HepG2 (cell line): ENCODE results near the gene KLF15. TPM values are rescaled to one million over a fixed set of nuclear protein-coding genes. Genes with fewer than 3 reads are reported as not detected.

Experiments
- ATAC-seq: fragments of 200-7000 bp; cut with Tn5 transposase; 3 replicates; pipeline ENCODE4 v1.9.1; 2020; ENCODE audit warnings: mild to moderate bottlenecking, moderate library complexity
- BruUV-seq: library from RNA; stranded (reverse); fragments of 400-500 nt; replicated peaks from 2 replicates; lab custom pipeline; 2021; lab: Mats Ljungman, UMichigan
- CTCF ChIA-PET: fragments of 300-600 bp; formaldehyde crosslinking; extraction: SDS; loops from one replicate; lab custom pipeline; 2021; ENCODE audit warnings: low total read pairs, inconsistent platforms, low intra/inter-chr PET ratio; lab: Yijun Ruan, JAX
- POLR2A ChIA-PET: fragments of 350-600 bp; sonication (Branson Sonifier 250); formaldehyde crosslinking; loops from one replicate; lab custom pipeline; 2020; ENCODE audit warnings: antibody characterized with exemption, inconsistent platforms; lab: Yijun Ruan, JAX
- DNase-seq: peaks from one replicate; pipeline ENCODE4 v3.0.0-alpha.2; 2015; ENCODE audit warnings: low spot score
- FAIRE-seq: peaks from 3 replicates; lab custom pipeline; 2011; peaks lifted over from hg19 to GRCh38; lab: Jason Lieb, UNC
- H2AFZ ChIP-seq: one replicate; pipeline ENCODE4 v1.6.1; 2011; ENCODE audit warnings: low read length, inconsistent platforms
- H3K27ac ChIP-seq: fragments of 300-600 bp; 3 replicates; pipeline ENCODE4 v1.8.0; 2011; ENCODE audit warnings: mixed run types, mild to moderate bottlenecking, mixed read lengths, low read length, inconsistent platforms; ENCODE audit not compliant: insufficient read depth; ENCODE audit errors: extremely low read length
- H3K27me3 ChIP-seq, 2 experiments: fragments of 200-600 bp in 1 of 2; 2 replicates in 1 of 2; 3 replicates in 1 of 2; pipeline versions ENCODE4 v1.6.0 to v1.8.0; 2011; ENCODE audit warnings: low read length in 2 of 2, mild to moderate bottlenecking in 2 of 2, moderate library complexity in 2 of 2, inconsistent platforms in 1 of 2; ENCODE audit not compliant: insufficient read depth in 2 of 2, control insufficient read depth in 1 of 2
- H3K36me3 ChIP-seq, 2 experiments: fragments of 200-600 bp in 1 of 2; replicated peaks in 1 of 2; 2 replicates in 1 of 2; 3 replicates in 1 of 2; pipeline versions ENCODE4 v1.5.1 to v1.8.0; 2011; ENCODE audit warnings: low read length in 2 of 2, inconsistent platforms in 1 of 2; ENCODE audit not compliant: insufficient read depth in 2 of 2, control insufficient read depth in 1 of 2
- H3K4me1 ChIP-seq: 2 replicates; pipeline ENCODE4 v1.5.1; 2012; ENCODE audit warnings: low read length, inconsistent platforms; ENCODE audit not compliant: insufficient read depth
- H3K4me2 ChIP-seq: 2 replicates; pipeline ENCODE4 v1.6.0; 2011; ENCODE audit warnings: low read depth, low read length, inconsistent platforms
- H3K4me3 ChIP-seq, 3 experiments: fragments of 200-600 bp in 1 of 3; sonication (generic), shearing (Covaris generic) in 1 of 3; replicated peaks in 1 of 3; 2 replicates each; pipeline ENCODE4 v1.5.1; 2011 to 2016; ENCODE audit warnings: low read length in 3 of 3, inconsistent platforms in 2 of 3, low read depth in 2 of 3, mild to moderate bottlenecking in 2 of 3, control low read depth in 1 of 3, mixed read lengths in 1 of 3; ENCODE audit not compliant: insufficient read depth in 1 of 3
- H3K79me2 ChIP-seq: one replicate; pipeline ENCODE4 v1.6.1; 2011; ENCODE audit warnings: low read length, inconsistent platforms; ENCODE audit not compliant: insufficient read depth
- H3K9ac ChIP-seq: 2 replicates; pipeline ENCODE4 v1.6.0; 2011; ENCODE audit warnings: mild to moderate bottlenecking, low read depth, low read length, inconsistent platforms; ENCODE audit not compliant: insufficient read depth
- H3K9me3 ChIP-seq: 2 replicates; pipeline ENCODE4 v1.5.1; 2012; ENCODE audit warnings: mild to moderate bottlenecking, low read length
- H4K20me1 ChIP-seq: 2 replicates; pipeline ENCODE4 v1.6.0; 2011; ENCODE audit warnings: inconsistent platforms, mild to moderate bottlenecking, low read length, moderate library complexity; ENCODE audit not compliant: insufficient read depth
- GPN1 ChIP-seq: sonication (generic); formaldehyde crosslinking; IDR thresholded peaks from 2 replicates; pipeline ENCODE4 v1.5.1; 2020; ENCODE audit warnings: missing genetic modification reagents, borderline replicate concordance
- HNRNPLL ChIP-seq: fragments of 200-400 bp; formaldehyde crosslinking; IDR thresholded peaks from 2 replicates; pipeline ENCODE4 v1.6.1; 2017; ENCODE audit warnings: mild to moderate bottlenecking, low read depth, low read length; ENCODE audit not compliant: poor library complexity, severe bottlenecking
- LBX2 ChIP-seq: sonication (generic); formaldehyde crosslinking; IDR thresholded peaks from 2 replicates; pipeline ENCODE4 v1.5.0; 2020; ENCODE audit warnings: missing genetic modification reagents, mild to moderate bottlenecking, borderline replicate concordance
- MAFK ChIP-seq, 2 experiments: IDR thresholded peaks in 1 of 2; conservative IDR thresholded peaks in 1 of 2; 2 replicates each; pipeline ENCODE4 v1.6.1; 2011; ENCODE audit warnings: improper control_type of control experiment in 2 of 2, low read length in 2 of 2
- NKX3-1 ChIP-seq: sonication (generic); formaldehyde crosslinking; IDR thresholded peaks from 2 replicates; pipeline ENCODE4 v1.5.0; 2020; ENCODE audit warnings: missing genetic modification reagents
- TEAD3 ChIP-seq: optimal IDR thresholded peaks from 2 replicates; pipeline ENCODE3; 2016; ENCODE audit warnings: borderline replicate concordance
- ZFY ChIP-seq: sonication (generic); formaldehyde crosslinking; IDR thresholded peaks from 2 replicates; pipeline ENCODE4 v1.4.0; 2020; ENCODE audit warnings: missing genetic modification reagents
- ZNF180 ChIP-seq: sonication (generic); formaldehyde crosslinking; IDR thresholded peaks from 2 replicates; pipeline ENCODE4 v1.4.0; 2020; ENCODE audit warnings: low read depth, missing genetic modification reagents, borderline replicate concordance
- ZNF570 ChIP-seq: sonication (generic); formaldehyde crosslinking; IDR thresholded peaks from 2 replicates; pipeline ENCODE4 v1.4.0; 2020; ENCODE audit warnings: mild to moderate bottlenecking, missing genetic modification reagents, borderline replicate concordance
- ZNF652 ChIP-seq: IDR thresholded peaks from 2 replicates; pipeline ENCODE4 v1.6.1; 2016; ENCODE audit warnings: low read depth, borderline replicate concordance
- ZNF772 ChIP-seq: sonication (generic); formaldehyde crosslinking; IDR thresholded peaks from 2 replicates; pipeline ENCODE4 v1.5.0; 2020; ENCODE audit warnings: mild to moderate bottlenecking, missing genetic modification reagents
- WGBS: methylation state at CpG from one replicate; pipeline ENCODE4 v1.1.6; 2017; ENCODE audit warnings: low lambda C conversion rate; 5-methylcytosine and 5-hydroxymethylcytosine counted together
- in situ Hi-C: cut with HindIII; loops from 2 replicates; pipeline ENCODE4 v1.10.0; 2017; ENCODE audit warnings: low pct_unique_long_range_greater_than_20kb; ENCODE audit not compliant: extremely low pct_ligation_motif_present
- intact Hi-C: fragments of 100-400 bp; cut with micrococcal nuclease; formaldehyde crosslinking; loops from one replicate; pipeline ENCODE4 v1.10.0; 2022; ENCODE audit not compliant: unreplicated experiment
- polyA plus RNA-seq, 8 experiments: library from polyadenylated mRNA; depleted of rRNA in 3 of 8; stranded (reverse) in 7 of 8; unstranded in 1 of 8; fragments of >200 nt; fragmentation: Illumina TruSeq in 4 of 8; extraction: Trizol in 4 of 8; gene quantifications; 2 replicates each; pipeline versions ENCODE4 v1.2.1 to v1.2.3, GENCODE V29; 2011 to 2016; ENCODE audit warnings: low read depth in 4 of 8, missing spikeins in 1 of 8, mixed read lengths in 1 of 8; ENCODE audit not compliant: insufficient read depth in 1 of 8
- total RNA-seq, 5 experiments: library from RNA; depleted of rRNA; stranded (reverse); fragments of >200 nt; fragmentation: Illumina TruSeq; extraction: Trizol; gene quantifications; 2 replicates each; pipeline ENCODE4 v1.2.3, GENCODE V29; 2016; ENCODE audit warnings: low read depth in 1 of 5
- TF ChIP-seq, protein P1 (sequence below): sonication (generic); formaldehyde crosslinking; IDR thresholded peaks from 2 replicates; pipeline ENCODE4 v1.5.0; 2020; ENCODE audit warnings: mild to moderate bottlenecking, missing genetic modification reagents, moderate library complexity
- TF ChIP-seq, protein P2 (sequence below): sonication (generic); formaldehyde crosslinking; IDR thresholded peaks from one replicate; pipeline ENCODE4 v1.5.1; 2020; ENCODE audit warnings: mild to moderate bottlenecking, missing genetic modification reagents; ENCODE audit errors: not compliant biosample characterization
- TF ChIP-seq, protein P3 (sequence below): sonication (generic); formaldehyde crosslinking; IDR thresholded peaks from 2 replicates; pipeline ENCODE4 v1.8.0; 2022; ENCODE audit warnings: mild to moderate bottlenecking, missing genetic modification reagents, moderate library complexity

KLF15 gene
- total and polyA plus RNA-seq, 2 of the 13 experiments (the other 11 are each of a cell fraction or from before 2014, with no cell fraction given) = 7.1 to 7.8 TPM

- Histone ChIP-seq H3K79me2 (no peaks in the 10 kb centered on the region), H3K27ac (no peak overlapping the region), H3K9me3 (no peaks in the 10 kb centered on the region), H3K4me2 (no peak overlapping the region), H3K9ac (no peak overlapping the region), H3K4me1 (no peaks in the 10 kb centered on the region), H3K27me3 (peaks cover 0 to 3% of the 10 kb centered on the region in 2 experiments; a peak in 2 of 5 replicates), H3K36me3 (no peaks in the 10 kb centered on the region), H3K4me3 (no peak overlapping the region), H2AFZ (no peak overlapping the region), H4K20me1 (no peaks in the 10 kb centered on the region)
- ChIA-PET CTCF (no interaction called here), POLR2A (no interaction called here)
- FAIRE-seq (no peak), DNase-seq (no peak), ATAC-seq (no peak)
- TF ChIP-seq ZNF652 (CRISPR knock-in tag) (no peak), ZNF772 (CRISPR knock-in tag) (no peak), MAFK (conservative IDR thresholded peaks at IDR 0.05 in 1 of 2, IDR thresholded peaks at IDR 0.05 in 1 of 2; ENCODE audit: low read length in 2 of 2) (no peak), ZNF570 (no peak), HNRNPLL (no peak), NKX3-1 (CRISPR knock-in tag) (no peak), TEAD3 (no peak), ZNF180 (CRISPR knock-in tag) (no peak), LBX2 (no peak), GPN1 (no peak), ZFY (no peak)
- TF ChIP-seq, protein P1, sequence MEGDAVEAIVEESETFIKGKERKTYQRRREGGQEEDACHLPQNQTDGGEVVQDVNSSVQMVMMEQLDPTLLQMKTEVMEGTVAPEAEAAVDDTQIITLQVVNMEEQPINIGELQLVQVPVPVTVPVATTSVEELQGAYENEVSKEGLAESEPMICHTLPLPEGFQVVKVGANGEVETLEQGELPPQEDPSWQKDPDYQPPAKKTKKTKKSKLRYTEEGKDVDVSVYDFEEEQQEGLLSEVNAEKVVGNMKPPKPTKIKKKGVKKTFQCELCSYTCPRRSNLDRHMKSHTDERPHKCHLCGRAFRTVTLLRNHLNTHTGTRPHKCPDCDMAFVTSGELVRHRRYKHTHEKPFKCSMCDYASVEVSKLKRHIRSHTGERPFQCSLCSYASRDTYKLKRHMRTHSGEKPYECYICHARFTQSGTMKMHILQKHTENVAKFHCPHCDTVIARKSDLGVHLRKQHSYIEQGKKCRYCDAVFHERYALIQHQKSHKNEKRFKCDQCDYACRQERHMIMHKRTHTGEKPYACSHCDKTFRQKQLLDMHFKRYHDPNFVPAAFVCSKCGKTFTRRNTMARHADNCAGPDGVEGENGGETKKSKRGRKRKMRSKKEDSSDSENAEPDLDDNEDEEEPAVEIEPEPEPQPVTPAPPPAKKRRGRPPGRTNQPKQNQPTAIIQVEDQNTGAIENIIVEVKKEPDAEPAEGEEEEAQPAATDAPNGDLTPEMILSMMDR = no peak
- TF ChIP-seq, protein P2, sequence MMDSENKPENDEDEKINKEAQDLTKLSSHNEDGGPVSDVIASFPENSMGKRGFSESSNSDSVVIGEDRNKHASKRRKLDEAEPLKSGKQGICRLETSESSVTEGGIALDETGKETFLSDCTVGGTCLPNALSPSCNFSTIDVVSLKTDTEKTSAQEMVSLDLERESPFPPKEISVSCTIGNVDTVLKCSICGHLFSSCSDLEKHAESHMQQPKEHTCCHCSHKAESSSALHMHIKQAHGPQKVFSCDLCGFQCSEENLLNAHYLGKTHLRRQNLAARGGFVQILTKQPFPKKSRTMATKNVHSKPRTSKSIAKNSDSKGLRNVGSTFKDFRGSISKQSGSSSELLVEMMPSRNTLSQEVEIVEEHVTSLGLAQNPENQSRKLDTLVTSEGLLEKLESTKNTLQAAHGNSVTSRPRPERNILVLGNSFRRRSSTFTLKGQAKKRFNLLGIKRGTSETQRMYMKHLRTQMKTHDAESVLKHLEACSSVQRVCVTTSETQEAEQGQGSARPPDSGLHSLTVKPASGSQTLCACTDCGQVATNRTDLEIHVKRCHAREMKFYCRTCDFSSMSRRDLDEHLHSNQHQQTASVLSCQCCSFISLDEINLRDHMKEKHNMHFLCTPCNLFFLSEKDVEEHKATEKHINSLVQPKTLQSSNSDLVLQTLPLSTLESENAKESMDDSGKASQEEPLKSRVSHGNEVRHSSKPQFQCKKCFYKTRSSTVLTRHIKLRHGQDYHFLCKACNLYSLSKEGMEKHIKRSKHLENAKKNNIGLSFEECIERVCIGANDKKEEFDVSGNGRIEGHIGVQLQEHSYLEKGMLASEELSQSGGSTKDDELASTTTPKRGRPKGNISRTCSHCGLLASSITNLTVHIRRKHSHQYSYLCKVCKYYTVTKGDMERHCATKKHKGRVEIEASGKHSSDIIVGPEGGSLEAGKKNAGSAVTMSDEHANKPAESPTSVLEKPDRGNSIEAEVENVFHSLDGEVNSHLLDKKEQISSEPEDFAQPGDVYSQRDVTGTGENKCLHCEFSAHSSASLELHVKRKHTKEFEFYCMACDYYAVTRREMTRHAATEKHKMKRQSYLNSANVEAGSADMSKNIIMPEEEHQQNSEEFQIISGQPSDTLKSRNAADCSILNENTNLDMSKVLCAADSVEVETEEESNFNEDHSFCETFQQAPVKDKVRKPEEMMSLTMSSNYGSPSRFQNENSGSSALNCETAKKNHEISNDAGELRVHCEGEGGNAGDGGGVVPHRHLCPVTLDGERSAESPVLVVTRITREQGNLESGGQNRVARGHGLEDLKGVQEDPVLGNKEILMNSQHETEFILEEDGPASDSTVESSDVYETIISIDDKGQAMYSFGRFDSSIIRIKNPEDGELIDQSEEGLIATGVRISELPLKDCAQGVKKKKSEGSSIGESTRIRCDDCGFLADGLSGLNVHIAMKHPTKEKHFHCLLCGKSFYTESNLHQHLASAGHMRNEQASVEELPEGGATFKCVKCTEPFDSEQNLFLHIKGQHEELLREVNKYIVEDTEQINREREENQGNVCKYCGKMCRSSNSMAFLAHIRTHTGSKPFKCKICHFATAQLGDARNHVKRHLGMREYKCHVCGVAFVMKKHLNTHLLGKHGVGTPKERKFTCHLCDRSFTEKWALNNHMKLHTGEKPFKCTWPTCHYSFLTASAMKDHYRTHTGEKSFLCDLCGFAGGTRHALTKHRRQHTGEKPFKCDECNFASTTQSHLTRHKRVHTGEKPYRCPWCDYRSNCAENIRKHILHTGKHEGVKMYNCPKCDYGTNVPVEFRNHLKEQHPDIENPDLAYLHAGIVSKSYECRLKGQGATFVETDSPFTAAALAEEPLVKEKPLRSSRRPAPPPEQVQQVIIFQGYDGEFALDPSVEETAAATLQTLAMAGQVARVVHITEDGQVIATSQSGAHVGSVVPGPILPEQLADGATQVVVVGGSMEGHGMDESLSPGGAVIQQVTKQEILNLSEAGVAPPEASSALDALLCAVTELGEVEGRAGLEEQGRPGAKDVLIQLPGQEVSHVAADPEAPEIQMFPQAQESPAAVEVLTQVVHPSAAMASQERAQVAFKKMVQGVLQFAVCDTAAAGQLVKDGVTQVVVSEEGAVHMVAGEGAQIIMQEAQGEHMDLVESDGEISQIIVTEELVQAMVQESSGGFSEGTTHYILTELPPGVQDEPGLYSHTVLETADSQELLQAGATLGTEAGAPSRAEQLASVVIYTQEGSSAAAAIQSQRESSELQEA (CRISPR knock-in tag) = no peak
- TF ChIP-seq, protein P3, sequence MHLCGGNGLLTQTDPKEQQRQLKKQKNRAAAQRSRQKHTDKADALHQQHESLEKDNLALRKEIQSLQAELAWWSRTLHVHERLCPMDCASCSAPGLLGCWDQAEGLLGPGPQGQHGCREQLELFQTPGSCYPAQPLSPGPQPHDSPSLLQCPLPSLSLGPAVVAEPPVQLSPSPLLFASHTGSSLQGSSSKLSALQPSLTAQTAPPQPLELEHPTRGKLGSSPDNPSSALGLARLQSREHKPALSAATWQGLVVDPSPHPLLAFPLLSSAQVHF = no peak
- intact Hi-C loops (no loop called here), in situ Hi-C loops (no loop called here)
- no TSS peak for BruUV-seq
- 61% methylated on average over 5 of the region's 5 CpGs for WGBS
Measured at GRCh38 chr3:126310816-126311215, 46.4 kb downstream of the KLF15 start.
